ENCODE results near the gene MED31.
A peak's percentile ranks its signal among the peaks of the same experiment; 100 is the strongest.

Gene MED31

DNA sequence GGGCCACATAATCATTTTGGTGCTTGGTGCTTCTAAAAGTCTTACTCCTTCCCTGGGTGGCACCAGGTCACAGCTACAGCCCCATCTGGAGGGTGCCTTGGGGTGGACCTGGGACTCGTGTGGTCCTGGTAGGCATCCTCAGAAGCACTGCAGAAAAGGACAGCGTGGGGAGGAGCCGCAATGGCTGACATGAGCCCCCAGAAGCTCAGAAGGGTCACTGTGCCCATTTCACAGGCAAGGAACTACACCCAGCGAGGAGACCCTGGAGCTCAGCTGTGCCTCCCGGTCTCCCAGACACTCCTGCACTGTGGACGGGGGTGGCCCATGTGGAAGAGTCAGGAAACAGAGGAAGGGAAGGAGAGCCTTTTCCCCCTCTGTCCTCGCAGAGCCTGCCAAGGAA lies 26.5 kb upstream of the MED31 start (continued):
- TF ChIP-seq ZNF140 (tag by site-specific recombination; IDR thresholded peaks at IDR 0.05) (no peak), GFI1B (tag by site-specific recombination; IDR thresholded peaks at IDR 0.05) (no peak)

DNA sequence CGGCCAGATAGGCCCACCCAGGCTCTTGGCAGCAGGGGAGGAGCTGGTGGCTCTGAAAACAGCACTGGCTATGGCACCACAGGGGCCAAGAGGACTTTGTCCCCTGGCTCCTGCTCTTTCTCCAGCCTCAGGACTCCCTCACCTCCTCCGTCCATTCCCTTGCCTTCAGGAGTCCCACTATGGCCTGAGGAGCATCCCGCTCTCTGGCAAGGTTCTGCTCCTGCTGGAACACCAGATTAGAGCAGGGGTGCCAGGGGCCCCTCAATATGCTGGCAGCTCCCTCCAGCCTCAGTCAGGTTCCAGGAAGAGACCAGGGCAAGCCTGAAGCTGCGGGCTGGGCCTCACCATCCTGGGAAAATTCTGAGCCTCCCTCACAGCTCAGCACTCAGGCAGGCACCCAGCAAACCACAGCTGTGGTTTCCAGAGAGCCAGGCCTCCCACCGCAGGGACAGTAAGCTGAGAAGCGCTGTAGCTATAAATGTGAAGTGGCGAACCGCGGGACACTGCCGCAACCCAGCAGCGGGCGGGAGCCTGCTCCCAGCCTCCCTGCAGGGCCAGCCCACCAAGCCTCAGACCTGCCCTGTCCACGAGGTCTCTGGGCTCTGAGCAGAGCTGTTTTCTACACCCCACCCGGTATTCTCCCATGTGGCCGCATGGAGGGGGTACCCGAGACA lies 25.9 kb upstream of the MED31 start:
- no peaks in the 10 kb centered on the region for H3K4me1 ChIP-seq (ENCODE audit: control insufficient read depth, insufficient read depth, low read length)
- H3K9me3 ChIP-seq (ENCODE audit: control insufficient read depth, insufficient read depth, low read depth, low read length) = no peaks in the 10 kb centered on the region
- H3K4me3 ChIP-seq (ENCODE audit: low read depth, low read length) = no peak overlapping the region
- CTCF ChIA-PET = interaction anchor here (0.6 to 1.2 kb wide), 2 partner anchors 166 to 1699 kb away, joined by 4 to 7 read pairs; partner anchors contain the start of gene KRABD2
- H3K36me3 ChIP-seq (ENCODE audit: control insufficient read depth in 2 of 2, insufficient read depth in 1 of 2, low read length in 2 of 2) = no peaks in the 10 kb centered on the region
- no peak overlapping the region for H3K27ac ChIP-seq (ENCODE audit: extremely low read depth, low read depth, low read length)
- POLR2A ChIA-PET = no interaction called here
- TF ChIP-seq ZIC2 (tag by site-specific recombination; IDR thresholded peaks at IDR 0.05) (peak; percentile 99), SCRT2 (tag by site-specific recombination; IDR thresholded peaks at IDR 0.05) (no peak), ZBTB8A (tag by site-specific recombination; IDR thresholded peaks at IDR 0.05) (0 out of 2 replicates have a peak, but pooled peaks have one; percentile 33), ZNF23 (tag by site-specific recombination; IDR thresholded peaks at IDR 0.05; ENCODE audit: borderline replicate concordance) (no peak), ZNF48 (tag by site-specific recombination; IDR thresholded peaks at IDR 0.05) (no peak), GLI2 (tag by site-specific recombination; IDR thresholded peaks at IDR 0.05; ENCODE audit: borderline replicate concordance, low read depth) (no peak), ZBTB1 (tag by site-specific recombination; IDR thresholded peaks at IDR 0.05) (no peak), ZNF416 (tag by site-specific recombination; IDR thresholded peaks at IDR 0.05) (no peak), ZNF423 (tag by site-specific recombination; IDR thresholded peaks at IDR 0.05) (peak; percentile 68), ZNF76 (tag by site-specific recombination; IDR thresholded peaks at IDR 0.05; ENCODE audit: borderline replicate concordance, low read depth) (no peak), GLIS2 (tag by site-specific recombination; IDR thresholded peaks at IDR 0.05) (0 out of 2 replicates have a peak, but pooled peaks have one; percentile 29), ZNF24 (tag by site-specific recombination; IDR thresholded peaks at IDR 0.05) (no peak), ZNF571 (tag by site-specific recombination; IDR thresholded peaks at IDR 0.05) (no peak), ZNF138 (tag by site-specific recombination; IDR thresholded peaks at IDR 0.05; ENCODE audit: borderline replicate concordance) (no peak), IKZF3 (tag by site-specific recombination; IDR thresholded peaks at IDR 0.05) (0 out of 2 replicates have a peak, but pooled peaks have one; percentile 34), WT1 (tag by site-specific recombination; IDR thresholded peaks at IDR 0.05) (peak; percentile 26; the same call in 1 of the 2 replicates), ZNF624 (tag by site-specific recombination; IDR thresholded peaks at IDR 0.05) (no peak), ZFP3 (tag by site-specific recombination; IDR thresholded peaks at IDR 0.05; ENCODE audit: low read depth) (no peak), ZNF341 (tag by site-specific recombination; IDR thresholded peaks at IDR 0.05; ENCODE audit: low read depth) (0 out of 2 replicates have a peak, but pooled peaks have one; percentile 22), ZNF768 (tag by site-specific recombination; IDR thresholded peaks at IDR 0.05) (no peak), GLIS1 (tag by site-specific recombination; IDR thresholded peaks at IDR 0.05) (0 out of 2 replicates have a peak, but pooled peaks have one; percentile 41), KLF8 (tag by site-specific recombination; IDR thresholded peaks at IDR 0.05) (no peak), ZNF747 (tag by site-specific recombination; IDR thresholded peaks at IDR 0.05) (no peak), ZNF830 (tag by site-specific recombination; IDR thresholded peaks at IDR 0.05; ENCODE audit: low read depth) (no peak), ZNF548 (tag by site-specific recombination; IDR thresholded peaks at IDR 0.05) (no peak)
- TF ChIP-seq, protein P1, sequence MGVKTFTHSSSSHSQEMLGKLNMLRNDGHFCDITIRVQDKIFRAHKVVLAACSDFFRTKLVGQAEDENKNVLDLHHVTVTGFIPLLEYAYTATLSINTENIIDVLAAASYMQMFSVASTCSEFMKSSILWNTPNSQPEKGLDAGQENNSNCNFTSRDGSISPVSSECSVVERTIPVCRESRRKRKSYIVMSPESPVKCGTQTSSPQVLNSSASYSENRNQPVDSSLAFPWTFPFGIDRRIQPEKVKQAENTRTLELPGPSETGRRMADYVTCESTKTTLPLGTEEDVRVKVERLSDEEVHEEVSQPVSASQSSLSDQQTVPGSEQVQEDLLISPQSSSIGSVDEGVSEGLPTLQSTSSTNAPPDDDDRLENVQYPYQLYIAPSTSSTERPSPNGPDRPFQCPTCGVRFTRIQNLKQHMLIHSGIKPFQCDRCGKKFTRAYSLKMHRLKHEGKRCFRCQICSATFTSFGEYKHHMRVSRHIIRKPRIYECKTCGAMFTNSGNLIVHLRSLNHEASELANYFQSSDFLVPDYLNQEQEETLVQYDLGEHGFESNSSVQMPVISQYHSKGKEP (tag by site-specific recombination; IDR thresholded peaks at IDR 0.05) = no peak
- TF ChIP-seq, protein P2, sequence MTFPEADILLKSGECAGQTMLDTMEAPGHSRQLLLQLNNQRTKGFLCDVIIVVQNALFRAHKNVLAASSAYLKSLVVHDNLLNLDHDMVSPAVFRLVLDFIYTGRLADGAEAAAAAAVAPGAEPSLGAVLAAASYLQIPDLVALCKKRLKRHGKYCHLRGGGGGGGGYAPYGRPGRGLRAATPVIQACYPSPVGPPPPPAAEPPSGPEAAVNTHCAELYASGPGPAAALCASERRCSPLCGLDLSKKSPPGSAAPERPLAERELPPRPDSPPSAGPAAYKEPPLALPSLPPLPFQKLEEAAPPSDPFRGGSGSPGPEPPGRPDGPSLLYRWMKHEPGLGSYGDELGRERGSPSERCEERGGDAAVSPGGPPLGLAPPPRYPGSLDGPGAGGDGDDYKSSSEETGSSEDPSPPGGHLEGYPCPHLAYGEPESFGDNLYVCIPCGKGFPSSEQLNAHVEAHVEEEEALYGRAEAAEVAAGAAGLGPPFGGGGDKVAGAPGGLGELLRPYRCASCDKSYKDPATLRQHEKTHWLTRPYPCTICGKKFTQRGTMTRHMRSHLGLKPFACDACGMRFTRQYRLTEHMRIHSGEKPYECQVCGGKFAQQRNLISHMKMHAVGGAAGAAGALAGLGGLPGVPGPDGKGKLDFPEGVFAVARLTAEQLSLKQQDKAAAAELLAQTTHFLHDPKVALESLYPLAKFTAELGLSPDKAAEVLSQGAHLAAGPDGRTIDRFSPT (tag by site-specific recombination; IDR thresholded peaks at IDR 0.05) = no peak
- TF ChIP-seq, protein P3, sequence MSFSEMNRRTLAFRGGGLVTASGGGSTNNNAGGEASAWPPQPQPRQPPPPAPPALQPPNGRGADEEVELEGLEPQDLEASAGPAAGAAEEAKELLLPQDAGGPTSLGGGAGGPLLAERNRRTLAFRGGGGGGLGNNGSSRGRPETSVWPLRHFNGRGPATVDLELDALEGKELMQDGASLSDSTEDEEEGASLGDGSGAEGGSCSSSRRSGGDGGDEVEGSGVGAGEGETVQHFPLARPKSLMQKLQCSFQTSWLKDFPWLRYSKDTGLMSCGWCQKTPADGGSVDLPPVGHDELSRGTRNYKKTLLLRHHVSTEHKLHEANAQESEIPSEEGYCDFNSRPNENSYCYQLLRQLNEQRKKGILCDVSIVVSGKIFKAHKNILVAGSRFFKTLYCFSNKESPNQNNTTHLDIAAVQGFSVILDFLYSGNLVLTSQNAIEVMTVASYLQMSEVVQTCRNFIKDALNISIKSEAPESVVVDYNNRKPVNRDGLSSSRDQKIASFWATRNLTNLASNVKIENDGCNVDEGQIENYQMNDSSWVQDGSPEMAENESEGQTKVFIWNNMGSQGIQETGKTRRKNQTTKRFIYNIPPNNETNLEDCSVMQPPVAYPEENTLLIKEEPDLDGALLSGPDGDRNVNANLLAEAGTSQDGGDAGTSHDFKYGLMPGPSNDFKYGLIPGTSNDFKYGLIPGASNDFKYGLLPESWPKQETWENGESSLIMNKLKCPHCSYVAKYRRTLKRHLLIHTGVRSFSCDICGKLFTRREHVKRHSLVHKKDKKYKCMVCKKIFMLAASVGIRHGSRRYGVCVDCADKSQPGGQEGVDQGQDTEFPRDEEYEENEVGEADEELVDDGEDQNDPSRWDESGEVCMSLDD (tag by site-specific recombination; IDR thresholded peaks at IDR 0.05) = no peak
- TF ChIP-seq, protein P4, sequence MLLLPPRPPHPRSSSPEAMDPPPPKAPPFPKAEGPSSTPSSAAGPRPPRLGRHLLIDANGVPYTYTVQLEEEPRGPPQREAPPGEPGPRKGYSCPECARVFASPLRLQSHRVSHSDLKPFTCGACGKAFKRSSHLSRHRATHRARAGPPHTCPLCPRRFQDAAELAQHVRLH (tag by site-specific recombination; IDR thresholded peaks at IDR 0.05) = no peak

All from HEK293 (cell line).